ENCODE data around the gene MNX1. TPM values are rescaled to one million over a fixed set of nuclear protein-coding genes. Genes with fewer than 3 reads are reported as not detected.

MNX1 gene
- polyA plus RNA-seq, 2 donors, result 0.06 to 0.08 TPM

DNA sequence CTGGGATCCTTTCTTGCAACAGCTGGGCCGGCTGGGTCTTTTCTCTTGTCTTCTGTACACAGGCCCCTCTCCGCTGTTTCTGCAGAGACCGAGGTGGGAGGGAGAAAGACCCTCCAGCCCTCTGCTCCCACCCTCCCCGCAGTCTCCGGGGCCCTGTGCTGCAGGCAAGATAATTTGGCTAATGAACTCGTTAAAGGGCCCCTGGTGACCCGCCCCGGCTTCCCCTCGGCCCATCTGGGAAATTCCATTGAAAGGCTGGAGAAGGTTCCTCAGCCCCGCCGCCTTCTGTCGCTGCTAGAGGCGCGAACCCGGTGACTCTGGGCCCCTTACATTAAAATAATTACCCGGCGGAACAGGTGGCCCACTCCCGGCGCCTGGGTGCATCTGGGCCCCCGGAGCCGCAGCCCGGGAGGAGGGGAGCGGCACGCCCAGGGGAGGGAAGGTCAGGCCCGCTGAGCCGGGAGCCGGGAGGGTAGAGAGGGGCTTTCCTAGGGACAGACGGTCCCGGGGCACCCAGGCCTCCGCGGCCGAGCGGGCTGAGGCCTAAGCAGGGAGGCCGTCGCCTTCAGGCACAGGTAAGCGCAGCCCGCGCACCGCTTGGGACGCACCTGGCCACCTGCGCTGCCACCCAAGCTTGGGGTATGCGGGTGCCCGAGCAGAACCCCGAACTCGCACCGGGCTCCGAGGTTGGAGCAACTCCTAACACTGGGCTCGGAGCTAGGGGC lies 7.3 kb upstream of the MNX1 start:
- 17 to 19% methylated on average over 43 to 48 of the region's 48 CpGs for WGBS, 2 donors
- Histone ChIP-seq H3K27me3 (ENCODE audit: control insufficient read depth in 1 of 2, insufficient read depth in 2 of 2, low read length in 2 of 2) (peaks cover 21 to 28% of the 10 kb centered on the region in 2 donors), H3K36me3 (ENCODE audit: control insufficient read depth in 2 of 2, insufficient read depth in 2 of 2, low read length in 1 of 2) (no peaks in the 10 kb centered on the region), H3K9me3 (ENCODE audit: control insufficient read depth in 2 of 2, insufficient read depth in 1 of 2, low read depth in 1 of 2, low read length in 1 of 2) (peaks cover 0 to 3% of the 10 kb centered on the region in 2 donors), H3K4me1 (ENCODE audit: control insufficient read depth in 2 of 2, insufficient read depth in 2 of 2, low read length in 1 of 2) (peaks cover 4 to 18% of the 10 kb centered on the region in 2 donors), H3K4me3 (ENCODE audit: low read depth in 1 of 2, low read length in 2 of 2) (no peak overlapping the region), H3K27ac (ENCODE audit: low read depth in 2 of 2, low read length in 1 of 2) (no peak overlapping the region)

DNA sequence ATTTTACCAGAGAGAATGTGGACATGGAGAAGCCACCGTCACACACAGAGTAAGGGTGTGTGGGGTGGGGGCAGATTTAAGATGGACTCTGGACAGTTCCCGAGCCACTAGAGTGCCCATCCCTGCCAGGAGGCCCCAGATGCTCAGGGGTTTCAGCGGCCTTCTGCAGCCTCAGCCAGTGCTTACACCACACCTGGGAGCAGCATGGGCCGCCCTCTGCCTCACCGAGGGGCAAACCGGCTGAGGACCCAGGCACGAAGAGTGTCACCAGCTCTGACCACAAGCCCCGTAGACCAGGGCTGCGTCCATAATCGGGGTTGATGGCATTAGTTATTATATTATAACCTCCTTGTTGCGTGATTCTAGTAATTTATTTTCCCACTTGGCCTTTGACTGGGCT lies 6.7 kb upstream of the MNX1 start:
- Histone ChIP-seq H3K27me3 (ENCODE audit: control insufficient read depth in 1 of 2, insufficient read depth in 2 of 2, low read length in 2 of 2) (peaks cover 21 to 27% of the 10 kb centered on the region in 2 donors), H3K4me1 (ENCODE audit: control insufficient read depth in 2 of 2, insufficient read depth in 2 of 2, low read length in 1 of 2) (peaks cover 4 to 18% of the 10 kb centered on the region in 2 donors), H3K4me3 (ENCODE audit: low read depth in 1 of 2, low read length in 2 of 2) (no peak overlapping the region), H3K36me3 (ENCODE audit: control insufficient read depth in 2 of 2, insufficient read depth in 2 of 2, low read length in 1 of 2) (no peaks in the 10 kb centered on the region), H3K9me3 (ENCODE audit: control insufficient read depth in 2 of 2, insufficient read depth in 1 of 2, low read depth in 1 of 2, low read length in 1 of 2) (peaks cover 0 to 3% of the 10 kb centered on the region in 2 donors), H3K27ac (ENCODE audit: low read depth in 2 of 2, low read length in 1 of 2) (no peak overlapping the region)
- 42 to 48% methylated on average over 11 of the region's 11 CpGs for WGBS, 2 donors

DNA sequence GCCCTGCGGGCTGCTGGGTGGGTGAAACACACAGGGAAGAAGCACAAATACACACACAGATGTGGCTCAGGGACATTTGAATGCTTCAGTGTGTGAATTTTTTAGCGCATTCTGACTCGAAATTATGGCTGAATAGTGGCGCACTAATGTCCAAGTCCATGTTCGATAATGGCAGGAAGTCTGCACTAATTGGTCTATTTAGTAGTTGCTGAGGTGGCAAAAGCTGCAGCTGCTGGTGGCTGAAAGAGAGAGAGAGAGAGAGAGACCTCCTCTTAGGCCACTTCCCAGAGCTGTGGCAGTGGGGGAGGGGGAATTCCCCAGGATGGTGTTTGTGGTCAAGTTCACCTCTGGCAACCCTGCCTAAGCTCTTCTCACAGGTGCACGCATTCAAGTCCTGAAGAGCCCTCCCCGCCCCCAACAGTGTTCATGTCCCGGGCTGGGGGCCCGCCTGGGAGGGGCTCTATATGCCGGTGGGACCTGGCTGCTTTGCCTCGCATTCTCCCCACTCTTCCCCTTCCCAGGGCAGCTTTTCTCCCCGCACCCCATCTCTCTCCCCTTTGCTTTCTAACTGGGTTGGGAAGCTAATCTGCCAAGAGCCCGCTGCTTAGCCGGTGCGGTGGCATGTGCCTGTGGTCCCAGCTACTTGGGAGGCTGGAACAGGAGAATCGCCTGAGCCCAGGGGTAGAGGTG lies 6.0 kb upstream of the MNX1 start:
- H3K36me3 ChIP-seq (ENCODE audit: control insufficient read depth in 2 of 2, insufficient read depth in 2 of 2, low read length in 1 of 2), result no peaks in the 10 kb centered on the region
- no peak overlapping the region for H3K27ac ChIP-seq (ENCODE audit: low read depth in 2 of 2, low read length in 1 of 2)
- peaks cover 0 to 3% of the 10 kb centered on the region in 2 donors for H3K9me3 ChIP-seq (ENCODE audit: control insufficient read depth in 2 of 2, insufficient read depth in 1 of 2, low read depth in 1 of 2, low read length in 1 of 2)
- peaks cover 14 to 24% of the 10 kb centered on the region in 2 donors for H3K27me3 ChIP-seq (ENCODE audit: control insufficient read depth in 1 of 2, insufficient read depth in 2 of 2, low read length in 2 of 2)
- H3K4me3 ChIP-seq (ENCODE audit: low read depth in 1 of 2, low read length in 2 of 2), result no peak overlapping the region
- peaks cover 4 to 18% of the 10 kb centered on the region in 2 donors for H3K4me1 ChIP-seq (ENCODE audit: control insufficient read depth in 2 of 2, insufficient read depth in 2 of 2, low read length in 1 of 2)
- WGBS, 2 donors, result 41 to 45% methylated on average over 16 of the region's 16 CpGs

DNA sequence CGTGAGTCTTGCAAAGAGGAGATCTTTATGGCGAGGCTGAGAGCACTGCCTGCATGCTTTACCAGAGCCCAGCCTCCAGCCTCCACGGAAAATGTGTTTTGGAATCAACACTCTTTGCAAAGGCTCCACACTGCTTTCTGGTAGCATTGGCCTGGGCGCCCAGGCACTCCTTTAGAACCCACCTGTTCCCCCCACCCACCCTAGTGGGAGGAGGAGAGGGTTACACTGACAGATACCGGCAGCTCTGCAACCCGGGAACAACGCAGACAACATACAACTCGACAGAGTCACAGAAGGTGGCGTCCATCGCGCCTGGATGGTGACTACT lies 5.5 kb upstream of the MNX1 start:
- no peak overlapping the region for H3K4me3 ChIP-seq (ENCODE audit: low read depth in 1 of 2, low read length in 2 of 2)
- H3K4me1 ChIP-seq (ENCODE audit: control insufficient read depth in 2 of 2, insufficient read depth in 2 of 2, low read length in 1 of 2), result peaks cover 9 to 13% of the 10 kb centered on the region in 2 donors
- no peaks in the 10 kb centered on the region for H3K36me3 ChIP-seq (ENCODE audit: control insufficient read depth in 2 of 2, insufficient read depth in 2 of 2, low read length in 1 of 2)
- H3K27ac ChIP-seq (ENCODE audit: low read depth in 2 of 2, low read length in 1 of 2), result no peak overlapping the region
- peaks cover 14 to 24% of the 10 kb centered on the region in 2 donors for H3K27me3 ChIP-seq (ENCODE audit: control insufficient read depth in 1 of 2, insufficient read depth in 2 of 2, low read length in 2 of 2)
- WGBS, 2 donors, result 44 to 53% methylated on average over 11 of the region's 11 CpGs
- peaks cover 0 to 3% of the 10 kb centered on the region in 2 donors for H3K9me3 ChIP-seq (ENCODE audit: control insufficient read depth in 2 of 2, insufficient read depth in 1 of 2, low read depth in 1 of 2, low read length in 1 of 2)

DNA sequence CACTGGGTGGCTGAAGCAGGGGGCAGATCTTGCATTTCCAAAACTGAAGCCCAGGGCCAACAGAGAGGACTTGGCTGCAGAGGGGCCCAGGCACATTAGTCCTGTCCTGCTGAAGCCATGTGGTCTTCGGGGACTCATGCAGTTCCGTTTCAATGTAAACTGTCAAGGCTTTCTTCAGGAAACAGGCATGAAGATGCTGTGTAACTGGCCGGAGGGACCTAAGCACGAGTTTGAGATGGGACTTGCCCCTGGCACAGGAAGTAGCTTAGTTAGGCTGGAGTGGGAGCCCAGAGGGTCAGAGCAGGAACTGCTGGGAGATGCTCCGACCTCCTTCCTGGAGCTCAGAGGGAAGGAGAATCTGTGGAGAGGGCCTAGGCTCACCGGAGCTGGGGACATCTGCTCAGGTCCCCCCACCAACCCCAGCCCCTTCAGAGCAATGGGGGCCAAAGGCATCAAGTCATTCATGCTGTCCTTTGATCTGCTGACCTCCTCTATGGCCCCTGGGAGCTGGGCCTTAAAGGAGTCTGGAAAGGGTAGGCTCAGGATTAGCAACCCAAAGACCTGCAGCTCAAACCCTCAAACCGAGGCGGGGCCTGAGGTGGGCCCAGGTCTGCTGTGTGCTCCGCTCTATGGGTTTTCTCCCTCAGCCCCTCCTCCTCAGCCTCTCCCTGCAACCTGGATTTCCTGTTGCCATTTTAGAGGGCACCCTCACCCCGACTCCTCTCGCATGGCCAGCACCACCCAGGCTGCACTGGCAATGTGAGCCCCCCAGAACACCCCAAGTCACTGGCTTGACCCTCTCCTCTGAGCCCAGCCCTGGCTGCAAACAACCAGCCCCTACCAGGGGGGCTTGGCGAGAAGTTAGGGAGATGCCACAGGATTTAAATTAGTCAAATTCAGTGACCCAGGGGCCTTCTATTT lies 4.4 kb upstream of the MNX1 start:
- Histone ChIP-seq H3K27me3 (ENCODE audit: control insufficient read depth in 1 of 2, insufficient read depth in 2 of 2, low read length in 2 of 2) (peaks cover 14 to 24% of the 10 kb centered on the region in 2 donors), H3K27ac (ENCODE audit: low read depth in 2 of 2, low read length in 1 of 2) (no peak overlapping the region), H3K9me3 (ENCODE audit: control insufficient read depth in 2 of 2, insufficient read depth in 1 of 2, low read depth in 1 of 2, low read length in 1 of 2) (peaks cover 0 to 3% of the 10 kb centered on the region in 2 donors), H3K4me1 (ENCODE audit: control insufficient read depth in 2 of 2, insufficient read depth in 2 of 2, low read length in 1 of 2) (peaks cover 12 to 18% of the 10 kb centered on the region in 2 donors), H3K36me3 (ENCODE audit: control insufficient read depth in 2 of 2, insufficient read depth in 2 of 2, low read length in 1 of 2) (no peaks in the 10 kb centered on the region), H3K4me3 (ENCODE audit: low read depth in 1 of 2, low read length in 2 of 2) (no peak overlapping the region)
- 51 to 53% methylated on average over 12 of the region's 12 CpGs for WGBS, 2 donors

DNA sequence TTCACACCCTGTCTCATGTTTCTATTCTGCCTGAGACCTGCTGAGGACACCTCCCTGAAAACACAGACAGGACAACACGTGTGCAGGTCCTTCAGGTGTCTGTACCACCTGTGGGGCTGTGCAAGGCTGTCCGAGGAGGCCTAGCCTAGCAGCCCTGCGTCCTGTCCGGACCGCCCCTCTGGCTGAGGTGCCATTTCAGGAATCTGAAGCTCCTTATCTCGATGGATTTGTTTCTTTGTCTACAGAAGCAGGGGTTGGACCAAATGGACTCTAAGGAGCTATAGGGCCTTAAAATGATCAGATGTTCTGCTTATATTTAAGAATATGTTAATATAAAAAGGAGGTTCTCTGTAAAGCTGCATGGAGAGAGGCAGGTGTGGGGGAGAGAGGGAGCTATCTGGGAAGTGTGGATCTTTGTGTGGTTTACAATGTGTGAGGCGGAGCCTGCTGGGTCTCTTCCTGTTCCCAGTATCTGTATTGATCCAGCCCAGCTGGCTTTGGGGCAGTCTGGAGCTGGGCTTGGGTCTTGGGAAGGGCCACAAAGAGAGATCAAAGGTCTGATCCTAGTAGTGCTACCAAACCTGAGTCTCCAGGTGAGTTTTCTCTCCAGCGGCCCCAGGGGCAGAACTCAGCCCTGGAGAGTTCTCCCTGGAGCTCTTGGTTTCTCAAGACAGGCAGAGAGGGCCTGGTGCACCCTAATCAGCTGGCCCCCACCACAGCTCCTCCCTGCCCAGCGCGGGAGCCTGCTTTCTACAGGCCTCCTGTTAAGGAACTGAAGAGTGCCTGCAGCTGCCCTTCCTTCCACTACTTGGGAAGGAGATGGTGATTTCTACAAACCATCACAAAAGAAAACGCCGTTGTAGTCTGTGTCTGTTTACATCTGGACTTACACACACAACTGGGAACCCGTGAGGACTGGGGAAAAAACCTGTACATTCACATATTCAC lies 3.4 kb upstream of the MNX1 start:
- no peak overlapping the region for H3K4me3 ChIP-seq (ENCODE audit: low read depth in 1 of 2, low read length in 2 of 2)
- WGBS, 2 donors, result 39 to 47% methylated on average over 13 of the region's 13 CpGs
- no peaks in the 10 kb centered on the region for H3K36me3 ChIP-seq (ENCODE audit: control insufficient read depth in 2 of 2, insufficient read depth in 2 of 2, low read length in 1 of 2)
- H3K9me3 ChIP-seq (ENCODE audit: control insufficient read depth in 2 of 2, insufficient read depth in 1 of 2, low read depth in 1 of 2, low read length in 1 of 2), result peaks cover 0 to 3% of the 10 kb centered on the region in 2 donors
- peaks cover 12 to 13% of the 10 kb centered on the region in 2 donors for H3K4me1 ChIP-seq (ENCODE audit: control insufficient read depth in 2 of 2, insufficient read depth in 2 of 2, low read length in 1 of 2)
- peaks cover 17 to 22% of the 10 kb centered on the region in 2 donors for H3K27me3 ChIP-seq (ENCODE audit: control insufficient read depth in 1 of 2, insufficient read depth in 2 of 2, low read length in 2 of 2)
- H3K27ac ChIP-seq (ENCODE audit: low read depth in 2 of 2, low read length in 1 of 2), result no peak overlapping the region

DNA sequence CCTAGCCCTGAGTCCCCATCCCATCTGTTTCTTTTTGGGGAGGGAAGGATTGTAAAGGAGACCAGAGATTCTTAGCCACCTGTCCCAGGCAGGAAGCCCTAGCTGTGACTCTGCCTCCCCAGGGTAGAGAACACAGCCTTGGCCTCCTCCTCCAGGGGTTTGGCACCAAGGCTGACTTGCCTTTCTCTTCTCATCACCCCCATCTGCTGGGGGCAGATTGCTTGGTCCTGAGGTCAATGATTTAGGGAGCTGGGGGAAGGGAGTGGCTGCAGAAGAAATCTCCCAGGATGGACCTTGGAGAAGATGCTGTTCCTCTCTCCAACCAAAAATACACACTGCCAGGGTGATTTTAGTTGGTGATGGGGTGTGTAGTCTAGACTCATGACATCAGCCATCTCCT lies 2.6 kb upstream of the MNX1 start:
- Histone ChIP-seq H3K27me3 (ENCODE audit: control insufficient read depth in 1 of 2, insufficient read depth in 2 of 2, low read length in 2 of 2) (peaks cover 17 to 20% of the 10 kb centered on the region in 2 donors), H3K36me3 (ENCODE audit: control insufficient read depth in 2 of 2, insufficient read depth in 2 of 2, low read length in 1 of 2) (no peaks in the 10 kb centered on the region), H3K4me1 (ENCODE audit: control insufficient read depth in 2 of 2, insufficient read depth in 2 of 2, low read length in 1 of 2) (peaks cover 10 to 12% of the 10 kb centered on the region in 2 donors), H3K27ac (ENCODE audit: low read depth in 2 of 2, low read length in 1 of 2) (no peak overlapping the region), H3K9me3 (ENCODE audit: control insufficient read depth in 2 of 2, insufficient read depth in 1 of 2, low read depth in 1 of 2, low read length in 1 of 2) (peaks cover 0 to 3% of the 10 kb centered on the region in 2 donors), H3K4me3 (ENCODE audit: low read depth in 1 of 2, low read length in 2 of 2) (no peak overlapping the region)

DNA sequence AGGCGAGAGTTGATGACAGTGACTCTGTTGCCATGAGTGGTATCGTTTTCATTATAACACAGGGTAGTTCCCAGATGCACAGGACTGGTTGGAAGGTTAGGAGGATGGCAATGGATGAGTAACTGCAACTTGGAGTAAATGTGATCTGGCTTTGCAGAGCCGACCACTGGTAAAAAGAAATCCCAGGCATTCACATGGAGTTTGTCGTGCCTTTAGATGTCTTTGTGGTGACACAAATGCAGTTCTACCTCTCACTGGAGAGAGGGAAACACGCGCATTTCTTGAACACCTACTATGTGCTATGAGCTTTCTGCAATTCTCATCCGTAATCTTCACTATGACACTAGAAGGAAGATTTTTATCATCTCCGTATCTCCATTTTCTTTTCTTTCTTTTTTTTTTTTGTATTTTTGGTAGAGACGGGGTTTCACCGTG lies 1.7 kb upstream of the MNX1 start:
- Histone ChIP-seq H3K27ac (ENCODE audit: low read depth in 2 of 2, low read length in 1 of 2) (no peak overlapping the region), H3K9me3 (ENCODE audit: control insufficient read depth in 2 of 2, insufficient read depth in 1 of 2, low read depth in 1 of 2, low read length in 1 of 2) (peaks cover 0 to 2% of the 10 kb centered on the region in 2 donors), H3K27me3 (ENCODE audit: control insufficient read depth in 1 of 2, insufficient read depth in 2 of 2, low read length in 2 of 2) (peaks cover 13 to 25% of the 10 kb centered on the region in 2 donors), H3K4me1 (ENCODE audit: control insufficient read depth in 2 of 2, insufficient read depth in 2 of 2, low read length in 1 of 2) (peaks cover 5 to 12% of the 10 kb centered on the region in 2 donors), H3K4me3 (ENCODE audit: low read depth in 1 of 2, low read length in 2 of 2) (no peak overlapping the region), H3K36me3 (ENCODE audit: control insufficient read depth in 2 of 2, insufficient read depth in 2 of 2, low read length in 1 of 2) (no peaks in the 10 kb centered on the region)
- WGBS, 2 donors, result 37 to 43% methylated on average over 10 of the region's 10 CpGs

Data from esophagus (tissue), 2 donors.